Sigmoid colon (tissue), 4 donors: ENCODE results near the gene SLC8A1.

Experiments
- POLR2A ChIP-seq, 2 donors: fragments of 450-650 bp; IDR thresholded peaks; one replicate each; pipeline ENCODE4 v1.6.1; 2016; ENCODE audit warnings: antibody characterized with exemption in 2 of 2, mild to moderate bottlenecking in 2 of 2, moderate library complexity in 2 of 2
- POLR2AphosphoS5 ChIP-seq, 4 donors: sonication (generic); formaldehyde crosslinking; IDR thresholded peaks; one replicate each; pipeline ENCODE4 v1.6.1; 2017; ENCODE audit warnings: antibody characterized with exemption in 4 of 4
- TF ChIP-seq, protein P1 (sequence below), 4 experiments: fragments of 450-650 bp in 3 of 4; fragments of 200-600 bp in 1 of 4; IDR thresholded peaks; one replicate each; pipeline ENCODE4 v1.5.1; 2016 to 2019; ENCODE audit warnings: antibody characterized with exemption in 4 of 4, mild to moderate bottlenecking in 3 of 4, moderate library complexity in 2 of 4

DNA sequence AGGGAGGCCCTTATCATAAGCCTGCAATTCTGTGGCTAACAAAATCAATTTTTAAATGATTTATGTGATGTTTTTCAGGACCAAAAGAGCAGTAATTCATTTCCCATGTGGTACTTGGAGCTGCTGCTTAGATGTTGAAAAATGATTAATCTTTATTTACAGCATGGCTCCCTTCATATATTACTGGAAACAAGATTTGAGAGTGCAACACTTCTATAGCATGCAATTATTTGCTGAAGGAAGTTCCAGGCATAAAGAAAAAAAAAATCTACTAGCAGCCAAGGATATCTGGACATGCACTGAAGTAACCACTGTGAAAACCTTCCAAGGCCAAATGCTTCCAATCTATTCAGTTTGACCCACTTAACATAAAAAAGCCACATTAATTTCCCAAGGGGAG is 186.3 kb downstream of the SLC8A1 start:
- TF ChIP-seq, protein P1, sequence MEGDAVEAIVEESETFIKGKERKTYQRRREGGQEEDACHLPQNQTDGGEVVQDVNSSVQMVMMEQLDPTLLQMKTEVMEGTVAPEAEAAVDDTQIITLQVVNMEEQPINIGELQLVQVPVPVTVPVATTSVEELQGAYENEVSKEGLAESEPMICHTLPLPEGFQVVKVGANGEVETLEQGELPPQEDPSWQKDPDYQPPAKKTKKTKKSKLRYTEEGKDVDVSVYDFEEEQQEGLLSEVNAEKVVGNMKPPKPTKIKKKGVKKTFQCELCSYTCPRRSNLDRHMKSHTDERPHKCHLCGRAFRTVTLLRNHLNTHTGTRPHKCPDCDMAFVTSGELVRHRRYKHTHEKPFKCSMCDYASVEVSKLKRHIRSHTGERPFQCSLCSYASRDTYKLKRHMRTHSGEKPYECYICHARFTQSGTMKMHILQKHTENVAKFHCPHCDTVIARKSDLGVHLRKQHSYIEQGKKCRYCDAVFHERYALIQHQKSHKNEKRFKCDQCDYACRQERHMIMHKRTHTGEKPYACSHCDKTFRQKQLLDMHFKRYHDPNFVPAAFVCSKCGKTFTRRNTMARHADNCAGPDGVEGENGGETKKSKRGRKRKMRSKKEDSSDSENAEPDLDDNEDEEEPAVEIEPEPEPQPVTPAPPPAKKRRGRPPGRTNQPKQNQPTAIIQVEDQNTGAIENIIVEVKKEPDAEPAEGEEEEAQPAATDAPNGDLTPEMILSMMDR (IDR thresholded peaks at IDR 0.05) = no peak
- TF ChIP-seq POLR2AphosphoS5 (IDR thresholded peaks at IDR 0.05) (no peak), POLR2A (IDR thresholded peaks at IDR 0.05) (no peak)
